ENCODE results near the gene BUD13.

BUD13 gene

DNA sequence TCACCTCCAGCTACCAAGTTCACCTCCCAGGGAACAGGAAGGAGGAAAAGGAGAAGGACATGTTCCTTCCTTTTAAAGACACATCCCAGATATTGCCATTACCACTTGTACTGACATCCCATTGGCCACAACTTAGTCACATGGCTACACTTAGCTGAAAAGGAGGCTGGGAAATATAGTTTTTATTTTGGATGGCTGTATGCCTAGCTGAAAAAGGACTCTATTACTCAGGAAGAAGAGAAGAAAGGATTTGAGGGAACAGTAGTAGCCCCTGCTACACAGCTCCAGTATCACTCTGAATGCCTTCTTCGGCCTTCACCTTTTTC is 20.9 kb upstream of the BUD13 start:
- TF ChIP-seq CTCF (IDR thresholded peaks at IDR 0.05; ENCODE audit: low read depth, low read length), result no peak
- DNase-seq (ENCODE audit: low read depth in 2 of 2), result peak; percentile 43 to 45
- no peak overlapping the region for H3K4me3 ChIP-seq (replicated peaks in 1 of 2; ENCODE audit: low read depth in 2 of 2, low read length in 2 of 2)

GRCh38 chr11:116792869-116793771 is 20.3 kb upstream of the BUD13 start:
- peak; percentile 21 to 85 for DNase-seq (ENCODE audit: low read depth in 2 of 2)

GRCh38 chr11:116792144-116792868 is 19.5 kb upstream of the BUD13 start:
- H3K4me3 ChIP-seq (replicated peaks in 1 of 2; ENCODE audit: low read depth in 2 of 2, low read length in 2 of 2), result no peak overlapping the region
- DNase-seq (ENCODE audit: low read depth in 2 of 2), result no peak
- TF ChIP-seq CTCF (IDR thresholded peaks at IDR 0.05; ENCODE audit: low read depth, low read length), result no peak

More at GRCh38 chr11:116792869-116793771, 20.3 kb upstream of the BUD13 start:
- H3K4me3 ChIP-seq (replicated peaks in 1 of 2; ENCODE audit: low read depth in 2 of 2, low read length in 2 of 2), result no peak overlapping the region
- no peak for TF ChIP-seq CTCF (IDR thresholded peaks at IDR 0.05; ENCODE audit: low read depth, low read length)

- TF ChIP-seq CTCF (IDR thresholded peaks at IDR 0.05; ENCODE audit: low read depth, low read length), result no peak
- no peak for DNase-seq (ENCODE audit: low read depth in 2 of 2)
- H3K4me3 ChIP-seq (replicated peaks in 1 of 2; ENCODE audit: low read depth in 2 of 2, low read length in 2 of 2), result no peak within 1 kb of the TSS
Observed at GRCh38 chr11:116791813-116792143, 19.0 kb upstream of the BUD13 start, which contains the start of gene APOA5. APOA5 (minus strand) TSS chr11:116791879; CDS start chr11:116791860, 19 bp downstream.

DNA sequence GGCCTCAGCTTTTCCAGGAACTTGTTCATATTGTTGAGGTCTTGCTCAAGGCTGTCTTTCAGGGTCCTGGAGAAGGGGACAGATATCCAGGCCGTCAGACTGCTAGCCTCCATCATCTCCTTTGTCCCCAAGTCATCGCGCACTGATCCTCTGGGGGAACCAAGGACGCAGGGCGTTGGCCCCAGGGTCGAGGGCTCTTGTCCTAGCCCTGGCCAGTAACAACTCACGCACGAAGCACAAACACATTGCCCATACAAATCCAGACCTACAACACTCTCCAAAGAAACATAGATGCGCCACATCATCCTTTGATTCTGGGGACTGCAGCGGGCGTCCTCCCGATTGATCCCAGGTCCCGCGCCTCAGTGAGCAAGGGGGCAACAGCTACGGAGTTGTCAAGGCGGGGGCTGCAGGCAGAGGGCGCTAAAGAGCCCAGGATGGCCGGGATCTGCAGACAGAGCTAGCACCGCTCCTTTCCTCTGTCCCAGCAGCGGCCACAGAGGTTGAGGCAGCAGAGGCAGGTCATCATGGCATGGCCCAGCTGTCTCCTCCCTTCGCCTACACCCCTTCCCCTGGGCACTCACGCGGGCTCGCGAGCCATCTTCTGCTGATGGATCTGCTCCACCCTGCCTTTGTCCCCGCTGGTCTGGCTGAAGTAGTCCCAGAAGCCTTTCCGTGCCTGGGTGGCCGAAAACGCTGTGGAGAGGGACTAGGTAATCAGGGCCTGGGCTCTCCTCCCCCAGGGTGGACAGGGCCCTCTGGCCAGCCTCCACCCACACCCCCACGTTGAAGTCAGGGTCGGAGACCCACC is 18.4 kb upstream of the BUD13 start:
- TF ChIP-seq CTCF (IDR thresholded peaks at IDR 0.05; ENCODE audit: low read depth, low read length), result peak; percentile 96
- DNase-seq (ENCODE audit: low read depth in 2 of 2), result peak; percentile 76 to 77
- H3K4me3 ChIP-seq (replicated peaks in 1 of 2; ENCODE audit: low read depth in 2 of 2, low read length in 2 of 2), result no peak overlapping the region

- TF ChIP-seq CTCF (IDR thresholded peaks at IDR 0.05; ENCODE audit: low read depth, low read length), result no peak
- no peak overlapping the region for H3K4me3 ChIP-seq (replicated peaks in 1 of 2; ENCODE audit: low read depth in 2 of 2, low read length in 2 of 2)
- no peak for DNase-seq (ENCODE audit: low read depth in 2 of 2)
Observed at GRCh38 chr11:116790167-116791001, 17.6 kb upstream of the BUD13 start.

Measured in cardiac fibroblast (primary cell).